GM12872 (cell line): Measurements from ENCODE around the gene ENDOV.

Source experiments
- TF ChIP-seq, protein P1 (sequence below): IDR thresholded peaks from 3 replicates; pipeline ENCODE4 v1.5.1; 2011; ENCODE audit warnings: low read depth, mild to moderate bottlenecking, low read length, moderate library complexity; ENCODE audit not compliant: insufficient read depth

The ENDOV gene

GRCh38 chr17:80413771-80414507, 1.0 kb upstream of the ENDOV start:
- TF ChIP-seq, protein P1, sequence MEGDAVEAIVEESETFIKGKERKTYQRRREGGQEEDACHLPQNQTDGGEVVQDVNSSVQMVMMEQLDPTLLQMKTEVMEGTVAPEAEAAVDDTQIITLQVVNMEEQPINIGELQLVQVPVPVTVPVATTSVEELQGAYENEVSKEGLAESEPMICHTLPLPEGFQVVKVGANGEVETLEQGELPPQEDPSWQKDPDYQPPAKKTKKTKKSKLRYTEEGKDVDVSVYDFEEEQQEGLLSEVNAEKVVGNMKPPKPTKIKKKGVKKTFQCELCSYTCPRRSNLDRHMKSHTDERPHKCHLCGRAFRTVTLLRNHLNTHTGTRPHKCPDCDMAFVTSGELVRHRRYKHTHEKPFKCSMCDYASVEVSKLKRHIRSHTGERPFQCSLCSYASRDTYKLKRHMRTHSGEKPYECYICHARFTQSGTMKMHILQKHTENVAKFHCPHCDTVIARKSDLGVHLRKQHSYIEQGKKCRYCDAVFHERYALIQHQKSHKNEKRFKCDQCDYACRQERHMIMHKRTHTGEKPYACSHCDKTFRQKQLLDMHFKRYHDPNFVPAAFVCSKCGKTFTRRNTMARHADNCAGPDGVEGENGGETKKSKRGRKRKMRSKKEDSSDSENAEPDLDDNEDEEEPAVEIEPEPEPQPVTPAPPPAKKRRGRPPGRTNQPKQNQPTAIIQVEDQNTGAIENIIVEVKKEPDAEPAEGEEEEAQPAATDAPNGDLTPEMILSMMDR: no peak

DNA sequence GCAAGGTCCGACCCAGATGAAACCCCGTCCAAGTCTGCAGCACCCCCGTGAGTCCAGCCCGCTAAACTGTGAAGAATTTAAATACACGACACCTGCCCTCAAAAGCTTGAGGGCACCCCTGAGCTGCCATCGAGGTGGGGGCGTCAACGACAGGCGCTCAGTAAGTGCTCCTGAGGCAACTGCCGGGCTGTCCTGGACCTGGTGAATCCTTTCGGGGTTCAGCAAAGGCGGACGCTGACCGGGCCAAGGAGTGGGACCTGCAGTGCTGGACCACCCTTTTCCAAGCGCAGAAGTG, 512 bp upstream of the ENDOV start:
- TF ChIP-seq, protein P1: no peak

DNA sequence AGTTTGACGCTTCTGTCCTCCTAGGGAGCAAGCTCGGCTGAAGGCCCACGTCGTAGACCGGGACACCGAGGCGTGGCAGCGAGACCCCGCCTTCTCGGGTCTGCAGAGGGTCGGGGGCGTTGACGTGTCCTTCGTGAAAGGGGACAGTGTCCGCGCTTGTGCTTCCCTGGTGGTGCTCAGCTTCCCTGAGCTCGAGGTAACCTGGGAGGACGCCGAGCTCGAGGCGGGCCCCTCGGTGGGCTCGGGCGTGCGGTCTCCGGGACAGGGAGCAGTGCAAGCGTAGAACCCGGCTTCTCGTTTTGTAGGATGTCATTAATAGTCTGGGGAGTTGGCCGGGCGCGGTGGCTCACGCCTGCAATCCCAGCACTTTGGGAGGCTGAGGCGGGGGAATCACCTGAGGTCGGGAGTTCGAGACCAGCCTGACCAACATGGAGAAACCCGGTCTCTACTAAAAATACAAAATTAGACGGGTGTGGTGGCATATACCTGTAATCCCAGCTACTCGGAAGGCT, 715 bp downstream of the ENDOV start:
- TF ChIP-seq, protein P1: no peak

GRCh38 chr17:80416260-80416939, 1.4 kb downstream of the ENDOV start:
- TF ChIP-seq, protein P1: no peak

GRCh38 chr17:80416940-80417293, 1.9 kb downstream of the ENDOV start:
- TF ChIP-seq, protein P1: no peak

GRCh38 chr17:80418589-80418988, 3.6 kb downstream of the ENDOV start:
- TF ChIP-seq, protein P1: no peak

- TF ChIP-seq, protein P1: no peak
Measured at GRCh38 chr17:80419255-80419654, 4.3 kb downstream of the ENDOV start.
